22Rv1 (cell line): Measurements from ENCODE around the gene KCNK4.

Experiments used
- ZFX ChIP-seq: fragments of 450-650 bp; IDR thresholded peaks from 2 replicates; pipeline ENCODE4 v1.6.1; 2017; ENCODE audit warnings: antibody characterized with exemption, borderline replicate concordance
- TF ChIP-seq, protein P1 (sequence below): fragments of 450-650 bp; IDR thresholded peaks from 2 replicates; pipeline ENCODE4 v1.5.1; 2017; ENCODE audit warnings: mild to moderate bottlenecking

- TF ChIP-seq, protein P1, sequence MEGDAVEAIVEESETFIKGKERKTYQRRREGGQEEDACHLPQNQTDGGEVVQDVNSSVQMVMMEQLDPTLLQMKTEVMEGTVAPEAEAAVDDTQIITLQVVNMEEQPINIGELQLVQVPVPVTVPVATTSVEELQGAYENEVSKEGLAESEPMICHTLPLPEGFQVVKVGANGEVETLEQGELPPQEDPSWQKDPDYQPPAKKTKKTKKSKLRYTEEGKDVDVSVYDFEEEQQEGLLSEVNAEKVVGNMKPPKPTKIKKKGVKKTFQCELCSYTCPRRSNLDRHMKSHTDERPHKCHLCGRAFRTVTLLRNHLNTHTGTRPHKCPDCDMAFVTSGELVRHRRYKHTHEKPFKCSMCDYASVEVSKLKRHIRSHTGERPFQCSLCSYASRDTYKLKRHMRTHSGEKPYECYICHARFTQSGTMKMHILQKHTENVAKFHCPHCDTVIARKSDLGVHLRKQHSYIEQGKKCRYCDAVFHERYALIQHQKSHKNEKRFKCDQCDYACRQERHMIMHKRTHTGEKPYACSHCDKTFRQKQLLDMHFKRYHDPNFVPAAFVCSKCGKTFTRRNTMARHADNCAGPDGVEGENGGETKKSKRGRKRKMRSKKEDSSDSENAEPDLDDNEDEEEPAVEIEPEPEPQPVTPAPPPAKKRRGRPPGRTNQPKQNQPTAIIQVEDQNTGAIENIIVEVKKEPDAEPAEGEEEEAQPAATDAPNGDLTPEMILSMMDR = no peak
- TF ChIP-seq ZFX = no peak
Observed at GRCh38 chr11:64330888-64331287, 39.8 kb downstream of the KCNK4 start.
